GM15510 (cell line): ENCODE measurements around the gene UBE2H.

Source experiments
- POLR2A ChIP-seq: IDR thresholded peaks from 3 replicates; pipeline ENCODE4 v1.6.1; 2011; ENCODE audit warnings: borderline replicate concordance; ENCODE audit not compliant: insufficient read length; ENCODE audit errors: extremely low read depth

Gene UBE2H

DNA sequence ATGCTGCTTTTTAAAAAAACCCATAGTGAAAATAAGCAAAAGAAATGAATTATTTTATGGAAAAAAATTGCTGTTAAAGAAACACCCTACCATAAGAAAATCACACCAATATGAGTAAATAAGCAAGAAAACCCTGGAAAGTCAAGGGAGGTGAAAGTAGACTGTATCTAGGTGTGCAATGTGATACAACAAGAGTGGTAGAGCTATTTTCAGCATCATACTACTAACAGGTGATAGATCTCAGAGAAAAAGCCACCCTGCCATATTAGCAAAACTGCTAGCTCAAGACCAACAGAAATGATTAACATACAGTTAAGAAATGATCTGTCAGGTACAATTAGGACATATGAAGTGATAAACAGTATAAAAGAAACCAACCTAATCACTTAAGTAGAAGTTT lies 54.8 kb downstream of the UBE2H start:
- no peak for TF ChIP-seq POLR2A

DNA sequence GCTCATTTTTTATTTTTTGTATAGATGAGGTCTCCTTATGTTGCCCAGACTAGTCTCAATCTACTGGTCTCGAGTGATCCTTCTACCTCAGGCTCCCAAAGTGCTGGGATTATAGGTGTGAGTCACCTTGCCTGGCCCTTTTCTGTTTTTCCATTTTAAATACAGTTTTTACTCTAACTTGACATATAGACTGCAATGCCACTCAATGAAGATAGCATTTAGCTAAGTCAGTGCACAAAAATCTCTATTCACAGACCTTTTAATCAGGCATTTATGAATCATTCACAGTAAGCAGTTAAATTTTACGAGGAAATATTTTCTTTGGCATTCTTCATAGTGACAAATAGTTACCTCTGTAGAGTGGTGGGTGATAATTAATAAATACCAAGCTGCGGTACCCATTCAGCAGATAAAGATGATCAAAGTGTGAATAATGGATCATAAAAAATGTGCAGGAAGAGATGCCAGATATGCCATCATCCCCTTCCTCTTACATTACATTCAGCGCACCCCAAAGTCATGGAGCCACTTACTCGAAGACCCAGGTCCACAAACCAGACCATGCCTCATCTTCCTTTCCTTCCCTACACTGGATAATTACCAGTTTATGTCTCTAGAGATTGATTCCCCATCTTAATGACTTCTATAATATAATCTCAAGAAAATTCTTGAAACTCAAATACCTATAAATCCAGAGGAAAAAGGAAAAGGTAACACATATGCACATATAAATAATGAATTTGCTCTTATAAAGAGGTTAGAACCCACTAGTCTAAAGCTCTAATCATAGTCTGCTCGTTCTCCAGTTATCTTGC lies 56.0 kb downstream of the UBE2H start:
- TF ChIP-seq POLR2A: no peak

DNA sequence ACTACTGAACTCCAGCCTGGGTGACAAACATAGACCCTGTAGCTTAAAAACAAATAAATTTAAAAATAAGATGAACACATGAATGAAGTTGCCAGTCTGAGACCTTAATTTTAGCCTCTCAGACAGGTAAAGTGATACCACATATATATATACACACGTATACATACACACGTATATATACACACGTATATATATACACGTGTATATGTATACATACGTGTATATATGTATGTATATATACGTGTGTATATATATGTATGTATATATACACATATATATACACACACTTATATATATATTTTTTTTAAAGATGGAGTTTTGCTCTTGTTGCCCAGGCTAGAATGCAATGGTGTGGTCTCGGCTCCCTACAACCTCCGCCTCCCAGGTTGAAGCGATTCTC lies 62.7 kb downstream of the UBE2H start:
- TF ChIP-seq POLR2A: no peak

DNA sequence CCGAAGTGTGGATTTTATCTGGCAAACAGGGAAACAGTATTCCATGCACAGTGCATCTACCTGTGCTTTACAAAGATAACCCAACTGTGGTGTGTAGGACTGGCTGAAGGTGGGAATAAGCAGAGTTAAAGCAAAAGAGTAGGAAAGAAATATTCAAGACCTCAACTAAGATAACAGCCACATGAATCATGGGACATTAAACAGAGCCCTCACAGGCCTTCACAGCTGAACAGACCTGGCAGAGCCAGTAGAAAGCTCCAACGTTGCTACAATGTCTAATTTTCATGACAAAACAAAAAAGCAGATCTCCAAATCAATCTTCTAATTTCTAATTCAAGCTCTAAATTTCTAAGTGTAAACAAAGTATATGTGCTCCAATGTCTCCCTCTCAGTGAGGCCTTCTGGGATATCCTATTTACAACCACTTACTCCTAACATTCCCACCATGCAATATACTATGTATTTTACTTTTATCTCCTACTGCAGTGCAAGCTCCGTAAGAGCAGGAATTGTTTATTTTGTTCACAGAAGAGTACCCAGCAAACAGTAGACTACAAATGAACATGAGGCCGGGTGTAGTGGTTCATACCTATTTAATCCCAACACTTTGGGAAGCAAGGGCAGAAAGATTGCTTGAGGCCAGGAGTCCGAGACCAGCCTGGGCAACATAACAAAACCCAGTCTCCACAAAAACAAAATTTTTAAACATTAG lies 63.5 kb downstream of the UBE2H start:
- TF ChIP-seq POLR2A: no peak

DNA sequence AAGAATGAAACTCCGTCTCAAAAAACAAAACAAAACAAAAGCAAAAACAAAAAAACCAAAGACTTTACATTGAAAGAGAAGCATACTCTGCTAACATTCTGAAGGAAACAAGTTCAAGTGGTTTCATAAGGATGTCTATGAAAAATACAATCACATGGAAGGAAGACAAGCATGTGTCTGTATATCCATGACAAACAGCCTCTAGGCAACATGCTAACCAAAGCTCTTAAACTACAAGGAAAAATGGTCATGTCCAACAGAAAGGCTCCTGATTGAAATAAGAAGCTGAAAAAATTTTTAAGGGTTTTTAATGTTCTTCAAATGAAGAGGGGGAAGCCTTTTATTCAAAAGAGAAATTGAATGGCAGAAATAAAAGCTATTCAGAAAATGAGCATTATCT lies 64.9 kb downstream of the UBE2H start:
- no peak for TF ChIP-seq POLR2A

DNA sequence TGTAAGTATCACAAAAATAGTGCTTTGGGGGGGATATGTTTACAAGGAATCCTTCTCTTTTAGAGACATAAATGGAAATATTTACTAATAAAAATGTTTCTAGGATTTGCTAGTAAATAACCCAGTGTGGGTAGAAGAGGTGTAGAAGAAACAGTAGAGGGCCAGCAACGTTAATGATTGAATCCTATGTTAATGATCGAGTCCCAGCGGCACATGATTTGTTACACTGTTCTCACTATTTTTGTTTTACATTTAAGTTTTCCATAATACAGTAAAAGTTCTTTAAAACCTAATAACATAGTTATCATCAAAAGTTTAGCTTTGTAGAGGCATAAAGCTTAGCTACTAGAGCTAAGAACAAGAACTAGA lies 66.0 kb downstream of the UBE2H start:
- TF ChIP-seq POLR2A: no peak

DNA sequence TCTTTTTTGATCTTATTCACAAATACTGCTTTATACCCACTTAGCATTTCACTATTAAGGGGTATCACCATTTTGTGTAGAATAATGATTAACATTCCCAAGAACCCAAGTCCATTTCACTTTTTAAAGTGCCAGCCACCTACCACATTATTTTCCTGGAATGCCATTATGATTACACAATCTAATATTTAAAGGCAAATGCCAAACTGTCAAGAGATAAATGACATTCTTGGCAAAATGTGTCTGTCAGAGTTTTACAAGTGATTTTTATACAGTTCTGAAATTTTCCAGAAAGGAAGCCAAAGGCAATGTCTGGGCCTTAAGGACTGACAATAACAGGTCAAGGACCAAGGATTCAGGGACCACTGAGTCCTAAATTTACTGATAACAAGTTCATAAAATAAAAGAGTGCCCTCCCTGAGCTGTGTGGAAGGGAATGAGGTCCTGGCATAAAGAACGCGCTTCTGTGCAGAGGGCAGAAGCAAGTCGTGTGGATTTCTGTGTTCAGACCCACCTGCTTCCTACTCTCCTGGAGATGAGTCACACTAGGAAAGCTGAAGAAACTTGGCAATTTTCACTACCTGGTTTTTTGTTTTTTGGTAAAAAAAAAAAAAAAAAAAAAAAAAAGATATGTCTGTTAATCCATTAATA lies 66.5 kb downstream of the UBE2H start:
- TF ChIP-seq POLR2A: no peak

DNA sequence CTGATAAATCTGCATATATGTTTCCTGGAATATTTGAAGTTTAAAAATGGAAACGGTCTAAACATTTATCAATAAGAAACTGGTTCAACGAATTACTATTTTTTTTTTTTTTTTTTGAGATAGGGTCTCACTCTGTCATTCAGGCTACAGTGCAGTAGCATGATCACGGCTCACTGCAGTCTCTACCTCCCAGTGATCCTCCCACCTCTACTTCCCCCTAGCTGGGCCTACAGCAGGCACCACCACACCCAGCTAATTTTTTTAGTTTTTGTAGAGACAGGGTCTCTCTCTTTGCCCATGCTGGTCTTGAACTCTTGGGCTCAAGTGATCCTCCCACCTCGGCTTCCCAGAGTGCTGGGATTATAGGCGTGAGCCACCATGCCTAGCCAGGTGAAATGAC lies 68.3 kb downstream of the UBE2H start:
- TF ChIP-seq POLR2A: no peak

DNA sequence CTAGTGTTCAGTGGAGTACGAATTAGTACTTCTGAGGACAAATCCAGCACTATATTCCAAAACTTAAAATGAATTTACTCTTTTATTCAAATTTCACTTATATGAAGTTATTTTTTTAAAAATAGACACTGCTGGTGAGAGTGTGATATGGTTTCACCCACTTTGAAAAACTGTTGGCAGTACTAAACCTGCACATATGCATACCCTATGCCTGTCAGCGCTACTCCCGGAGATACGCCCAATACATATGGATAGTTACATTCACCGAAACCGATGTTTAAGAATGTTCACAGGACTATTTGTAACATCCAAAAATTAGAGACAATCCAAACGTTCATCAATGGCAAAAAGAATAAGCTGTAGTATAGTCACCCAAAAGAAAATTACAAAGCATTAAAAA lies 69.6 kb downstream of the UBE2H start:
- no peak for TF ChIP-seq POLR2A

DNA sequence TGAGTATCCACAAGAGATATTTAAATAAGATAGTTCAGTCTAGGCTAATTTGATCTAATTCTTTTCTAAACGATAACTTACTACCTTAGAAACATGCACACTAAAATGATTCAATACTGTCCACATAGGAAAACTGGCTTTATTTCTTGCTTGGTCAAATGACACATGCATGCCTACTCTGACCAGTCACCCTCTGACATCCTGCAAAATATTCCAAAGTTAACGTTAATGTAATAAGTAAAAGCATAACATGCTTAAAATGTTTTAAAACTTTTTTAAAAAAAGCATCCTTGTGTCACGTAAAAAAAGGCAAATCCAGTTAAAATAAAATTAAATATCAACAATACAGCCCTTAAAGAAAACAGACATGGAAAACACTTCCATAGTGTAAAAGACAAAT lies 70.2 kb downstream of the UBE2H start:
- no peak for TF ChIP-seq POLR2A

DNA sequence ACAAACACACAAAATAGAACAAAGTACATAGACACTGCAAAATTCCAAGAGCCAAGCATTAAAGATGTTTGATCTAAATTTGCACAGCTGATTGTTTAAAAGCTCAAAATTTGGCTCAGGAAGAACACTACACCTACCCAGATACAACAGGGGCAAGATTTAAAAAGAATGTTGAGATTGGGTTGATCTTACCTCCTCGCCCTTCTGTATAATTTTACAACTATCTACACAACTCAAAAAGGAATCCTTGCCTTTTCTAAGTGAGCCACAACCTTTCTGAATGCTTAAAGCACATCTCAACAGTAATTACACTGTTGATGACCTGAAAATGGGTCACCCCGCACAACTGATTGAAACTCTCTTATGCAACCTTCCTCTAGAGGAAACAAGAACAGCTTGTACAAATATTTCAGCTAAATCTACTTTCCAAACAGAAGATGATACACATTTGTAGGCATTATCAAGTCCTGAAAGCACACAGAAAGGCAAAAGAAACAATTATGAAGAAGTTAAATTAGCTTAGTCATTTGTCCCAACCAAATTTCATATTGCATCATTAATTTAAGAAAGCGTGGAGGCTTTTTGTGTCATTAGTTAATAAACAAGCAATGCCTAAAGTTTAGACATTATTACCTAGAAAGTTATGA lies 75.5 kb downstream of the UBE2H start:
- TF ChIP-seq POLR2A: no peak

DNA sequence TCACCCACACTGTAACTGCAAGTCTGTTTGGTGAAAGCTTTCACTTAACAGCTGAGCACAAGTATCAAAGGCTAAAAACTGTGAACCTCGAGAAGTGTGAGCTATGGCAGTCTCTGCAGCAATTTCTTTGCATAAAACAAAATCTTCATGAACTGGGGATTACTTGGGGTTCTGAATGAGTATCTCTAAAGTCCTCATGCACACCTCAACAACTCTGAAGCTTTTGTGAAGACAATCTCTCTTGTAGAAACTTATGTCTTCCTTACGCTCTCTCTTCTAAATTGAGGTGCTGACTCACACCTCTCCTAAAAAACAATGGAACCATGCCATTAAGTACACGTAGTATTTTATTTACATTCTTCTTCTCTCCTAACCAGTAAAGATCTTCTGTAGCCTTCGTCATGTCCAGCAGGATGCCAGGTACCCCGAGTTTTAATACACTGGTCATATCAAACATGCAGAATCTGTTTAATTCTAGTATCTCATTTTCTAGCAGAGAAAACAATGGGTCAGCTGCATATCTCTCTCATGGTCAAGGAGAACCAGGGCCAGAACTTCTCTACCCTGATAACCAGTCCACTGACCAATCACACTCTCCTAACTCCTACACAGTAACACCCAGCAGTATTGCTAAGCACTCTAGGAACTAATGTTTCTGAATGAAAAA lies 76.9 kb downstream of the UBE2H start:
- TF ChIP-seq POLR2A: no peak

DNA sequence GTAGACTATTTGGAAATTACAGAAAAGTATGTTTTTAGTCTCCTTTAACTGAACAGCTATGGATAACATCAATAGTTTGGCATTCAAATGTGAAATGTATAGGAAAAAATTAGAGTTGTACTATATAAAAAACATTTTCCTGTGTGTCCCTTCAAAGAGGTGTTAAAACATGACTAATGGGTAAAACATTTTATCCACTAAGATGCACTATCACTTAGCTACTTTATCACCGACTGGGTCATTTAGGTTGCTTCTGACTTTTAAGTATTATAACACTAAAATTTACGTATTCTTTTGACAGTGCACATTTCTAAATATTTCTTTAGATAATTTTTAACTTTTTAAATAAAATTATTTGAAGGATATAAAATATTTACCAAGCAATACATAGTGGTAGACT lies 77.6 kb downstream of the UBE2H start:
- no peak for TF ChIP-seq POLR2A

DNA sequence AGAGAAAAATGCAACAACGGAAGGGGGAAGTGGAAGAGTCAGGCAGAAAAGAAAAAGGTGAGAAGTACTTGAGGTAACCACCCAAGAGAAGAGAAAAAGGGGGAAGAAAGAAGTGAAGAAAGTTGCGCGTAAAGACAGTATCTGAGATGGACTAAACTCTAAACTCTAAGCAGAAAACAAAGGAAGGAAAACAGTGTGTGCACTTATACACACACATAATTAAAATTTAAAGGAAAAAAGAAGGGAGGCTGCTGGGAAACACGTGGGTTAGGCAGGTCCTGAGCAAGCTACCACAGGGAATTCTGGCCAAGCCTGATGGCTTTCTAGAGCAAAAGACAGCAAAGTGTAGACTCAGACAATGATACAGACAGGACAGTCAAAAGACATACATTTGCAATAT lies 78.0 kb downstream of the UBE2H start:
- TF ChIP-seq POLR2A: no peak

DNA sequence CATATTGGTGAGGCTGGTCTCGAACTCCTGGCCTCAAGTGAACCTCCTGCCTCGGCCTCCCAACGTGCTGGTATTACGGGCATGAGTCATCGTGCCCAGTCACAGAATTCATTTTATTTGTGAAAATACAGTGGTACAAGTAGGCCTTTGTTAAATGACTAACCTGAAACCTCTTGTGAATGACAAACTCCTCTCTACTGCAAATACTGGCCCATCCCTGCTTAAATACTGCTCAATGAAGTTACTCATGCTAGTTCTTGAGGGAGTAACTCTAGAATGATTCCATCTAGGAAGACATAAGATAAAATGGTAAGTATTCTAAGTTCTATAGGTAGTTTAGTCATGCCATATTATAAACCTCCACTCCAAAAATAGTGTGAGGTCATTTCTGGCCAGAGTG lies 80.7 kb downstream of the UBE2H start:
- TF ChIP-seq POLR2A: no peak
